ENCODE results near the gene MYCBP2. TPM values are rescaled to one million over a fixed set of nuclear protein-coding genes. Genes with fewer than 3 reads are reported as not detected.
"Not testable (repeated sequence)": the region's sequence is repeated elsewhere in the genome, so short reads cannot be mapped to it uniquely, and the experiment has no call there.

Gene MYCBP2
- total RNA-seq, 1 donor from 2014 or later: 37.4 TPM

GRCh38 chr13:77222000-77222690 is 104.7 kb downstream of the MYCBP2 start:
- Histone ChIP-seq H3K27me3 (ENCODE audit: control insufficient read depth, insufficient read depth, low read length) (no peaks in the 10 kb centered on the region), H3K36me3 (ENCODE audit: control insufficient read depth, insufficient read depth, low read length) (peaks cover 4% of the 10 kb centered on the region), H3K4me3 (ENCODE audit: low read depth, low read length) (no peak overlapping the region)
- DNase-seq (ENCODE audit: low read depth): peak; percentile 28
- TF ChIP-seq CTCF (IDR thresholded peaks at IDR 0.05; ENCODE audit: insufficient read depth, low read length, severe bottlenecking): no peak
- no peak for FAIRE-seq

- no peak for FAIRE-seq
- TF ChIP-seq CTCF (IDR thresholded peaks at IDR 0.05; ENCODE audit: insufficient read depth, low read length, severe bottlenecking): no peak
- DNase-seq (ENCODE audit: low read depth): no peak
- H3K36me3 ChIP-seq (ENCODE audit: control insufficient read depth, insufficient read depth, low read length): peaks cover 1% of the 10 kb centered on the region
- no peak overlapping the region for H3K4me3 ChIP-seq (ENCODE audit: low read depth, low read length)
- H3K27me3 ChIP-seq (ENCODE audit: control insufficient read depth, insufficient read depth, low read length): no peaks in the 10 kb centered on the region
These were observed 107.5 kb downstream of the MYCBP2 start for GRCh38 chr13:77219401-77219800.

GRCh38 chr13:77218274-77218673 is 108.6 kb downstream of the MYCBP2 start:
- Histone ChIP-seq H3K4me3 (ENCODE audit: low read depth, low read length) (no peak overlapping the region), H3K36me3 (ENCODE audit: control insufficient read depth, insufficient read depth, low read length) (peaks cover 1% of the 10 kb centered on the region), H3K27me3 (ENCODE audit: control insufficient read depth, insufficient read depth, low read length) (no peaks in the 10 kb centered on the region)
- FAIRE-seq (no peak), DNase-seq (ENCODE audit: low read depth) (no peak)
- no peak for TF ChIP-seq CTCF (IDR thresholded peaks at IDR 0.05; ENCODE audit: insufficient read depth, low read length, severe bottlenecking)

DNA sequence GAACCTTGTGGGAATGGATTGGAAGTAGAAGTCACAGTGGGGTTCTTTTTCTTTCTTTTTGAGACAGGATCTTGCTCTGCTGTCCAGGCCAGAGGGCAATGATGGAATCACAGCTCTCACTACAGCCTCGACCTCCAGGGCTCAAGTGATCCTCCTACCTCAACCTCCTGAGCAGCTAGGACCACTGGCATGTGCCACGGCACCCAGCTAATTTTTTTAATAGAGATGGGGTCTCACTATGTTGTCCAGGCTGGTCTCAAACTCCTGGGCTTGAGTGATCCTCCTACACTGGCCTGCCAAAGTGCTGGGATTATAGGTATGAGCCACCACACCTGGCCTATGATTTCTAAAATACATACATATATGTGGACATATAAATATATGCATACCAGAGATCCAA is 111.4 kb downstream of the MYCBP2 start:
- no peak for TF ChIP-seq CTCF (IDR thresholded peaks at IDR 0.05; ENCODE audit: insufficient read depth, low read length, severe bottlenecking)
- peaks cover 3% of the 10 kb centered on the region for H3K36me3 ChIP-seq (ENCODE audit: control insufficient read depth, insufficient read depth, low read length)
- no peaks in the 10 kb centered on the region for H3K27me3 ChIP-seq (ENCODE audit: control insufficient read depth, insufficient read depth, low read length)
- H3K4me3 ChIP-seq (ENCODE audit: low read depth, low read length): no peak overlapping the region
- FAIRE-seq (no peak), DNase-seq (ENCODE audit: low read depth) (no peak)

- no peaks in the 10 kb centered on the region for H3K27me3 ChIP-seq (ENCODE audit: control insufficient read depth, insufficient read depth, low read length)
- H3K36me3 ChIP-seq (ENCODE audit: control insufficient read depth, insufficient read depth, low read length): peaks cover 3% of the 10 kb centered on the region
- no peak overlapping the region for H3K4me3 ChIP-seq (ENCODE audit: low read depth, low read length)
- no peak for TF ChIP-seq CTCF (IDR thresholded peaks at IDR 0.05; ENCODE audit: insufficient read depth, low read length, severe bottlenecking)
- DNase-seq (ENCODE audit: low read depth): peak; percentile 51
- FAIRE-seq: no peak
These were observed 113.2 kb downstream of the MYCBP2 start for GRCh38 chr13:77213644-77214043.

GRCh38 chr13:77207943-77208342 is 119.0 kb downstream of the MYCBP2 start:
- FAIRE-seq (no peak), DNase-seq (ENCODE audit: low read depth) (peak; percentile 81)
- no peak overlapping the region for H3K4me3 ChIP-seq (ENCODE audit: low read depth, low read length)
- H3K27me3 ChIP-seq (ENCODE audit: control insufficient read depth, insufficient read depth, low read length): no peaks in the 10 kb centered on the region
- no peak for TF ChIP-seq CTCF (IDR thresholded peaks at IDR 0.05; ENCODE audit: insufficient read depth, low read length, severe bottlenecking)
- H3K36me3 ChIP-seq (ENCODE audit: control insufficient read depth, insufficient read depth, low read length): peaks cover 6% of the 10 kb centered on the region

- FAIRE-seq; H3K36me3 ChIP-seq (ENCODE audit: control insufficient read depth, insufficient read depth, low read length); H3K4me3 ChIP-seq (ENCODE audit: low read depth, low read length); H3K27me3 ChIP-seq (ENCODE audit: control insufficient read depth, insufficient read depth, low read length); DNase-seq (ENCODE audit: low read depth): not testable (repeated sequence)
These were observed 127.9 kb downstream of the MYCBP2 start for GRCh38 chr13:77198995-77199394.

All from bronchial epithelial cell (primary cell).